IPS-18a (cell line): ENCODE results near the gene SLC25A10.

ENCODE experiments used
- H3K27ac ChIP-seq: one replicate; pipeline ENCODE4 v1.5.1; 2013; ENCODE audit warnings: low read length
- H3K27me3 ChIP-seq: one replicate; pipeline ENCODE4 v1.6.1; 2013; ENCODE audit warnings: mild to moderate bottlenecking, low read length; ENCODE audit not compliant: control insufficient read depth, insufficient read depth
- H3K36me3 ChIP-seq: one replicate; pipeline ENCODE4 v1.6.1; 2013; ENCODE audit warnings: low read depth, low read length; ENCODE audit not compliant: control insufficient read depth
- H3K4me1 ChIP-seq: one replicate; pipeline ENCODE4 v1.6.1; 2013; ENCODE audit warnings: low read depth, low read length; ENCODE audit not compliant: control insufficient read depth
- H3K4me3 ChIP-seq: one replicate; pipeline ENCODE4 v1.5.1; 2013; ENCODE audit warnings: low read length
- H3K9ac ChIP-seq: one replicate; pipeline ENCODE4 v1.6.1; 2013; ENCODE audit warnings: mild to moderate bottlenecking, low read length, moderate library complexity
- H3K9me3 ChIP-seq: one replicate; pipeline ENCODE4 v1.6.1; 2013; ENCODE audit warnings: low read depth, low read length; ENCODE audit not compliant: control insufficient read depth

Gene SLC25A10

DNA sequence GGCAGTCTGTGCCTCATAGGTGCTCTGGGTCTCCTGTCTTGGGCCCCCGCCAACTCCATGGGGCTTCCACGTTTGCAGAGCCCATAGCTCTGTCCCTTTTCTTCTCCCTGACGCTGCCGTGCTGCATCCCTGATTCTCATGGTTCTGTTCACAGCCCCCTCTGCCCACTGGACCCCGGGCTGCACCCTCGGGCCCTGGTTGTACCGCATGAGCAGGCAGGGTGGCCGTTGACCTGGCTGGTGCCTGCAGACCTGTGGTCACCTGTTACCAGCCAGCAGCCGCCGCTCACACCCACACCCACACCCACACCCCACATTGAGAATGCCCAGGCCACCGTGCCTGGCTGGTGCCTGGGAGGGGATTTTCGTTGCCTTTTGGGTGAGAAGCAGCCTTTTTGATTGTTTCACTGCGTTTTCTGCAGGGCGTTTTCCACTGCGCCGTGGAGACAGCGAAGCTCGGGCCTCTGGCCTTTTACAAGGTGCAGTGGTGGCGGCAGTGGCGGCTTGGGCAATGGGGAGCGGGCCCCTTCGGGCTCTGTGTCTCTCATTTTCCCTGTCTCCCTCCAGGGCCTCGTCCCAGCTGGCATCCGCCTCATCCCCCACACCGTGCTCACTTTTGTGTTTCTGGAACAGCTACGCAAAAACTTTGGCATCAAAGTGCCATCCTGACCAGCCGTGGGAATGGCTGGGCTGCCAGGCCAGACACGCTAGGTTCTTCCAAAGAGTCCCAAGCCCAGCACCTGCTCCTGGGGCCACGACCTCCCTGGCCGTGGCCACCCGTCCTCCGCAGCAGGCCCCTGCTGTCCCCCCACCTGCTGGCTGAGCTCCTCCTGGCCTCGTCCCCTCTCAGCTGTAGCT lies 7.6 kb downstream of the SLC25A10 start:
- Histone ChIP-seq H3K4me3 (no peak overlapping the region), H3K9me3 (no peaks in the 10 kb centered on the region), H3K36me3 (peaks cover 5% of the 10 kb centered on the region), H3K9ac (no peak overlapping the region), H3K27me3 (no peaks in the 10 kb centered on the region), H3K4me1 (no peaks in the 10 kb centered on the region), H3K27ac (no peak overlapping the region)

DNA sequence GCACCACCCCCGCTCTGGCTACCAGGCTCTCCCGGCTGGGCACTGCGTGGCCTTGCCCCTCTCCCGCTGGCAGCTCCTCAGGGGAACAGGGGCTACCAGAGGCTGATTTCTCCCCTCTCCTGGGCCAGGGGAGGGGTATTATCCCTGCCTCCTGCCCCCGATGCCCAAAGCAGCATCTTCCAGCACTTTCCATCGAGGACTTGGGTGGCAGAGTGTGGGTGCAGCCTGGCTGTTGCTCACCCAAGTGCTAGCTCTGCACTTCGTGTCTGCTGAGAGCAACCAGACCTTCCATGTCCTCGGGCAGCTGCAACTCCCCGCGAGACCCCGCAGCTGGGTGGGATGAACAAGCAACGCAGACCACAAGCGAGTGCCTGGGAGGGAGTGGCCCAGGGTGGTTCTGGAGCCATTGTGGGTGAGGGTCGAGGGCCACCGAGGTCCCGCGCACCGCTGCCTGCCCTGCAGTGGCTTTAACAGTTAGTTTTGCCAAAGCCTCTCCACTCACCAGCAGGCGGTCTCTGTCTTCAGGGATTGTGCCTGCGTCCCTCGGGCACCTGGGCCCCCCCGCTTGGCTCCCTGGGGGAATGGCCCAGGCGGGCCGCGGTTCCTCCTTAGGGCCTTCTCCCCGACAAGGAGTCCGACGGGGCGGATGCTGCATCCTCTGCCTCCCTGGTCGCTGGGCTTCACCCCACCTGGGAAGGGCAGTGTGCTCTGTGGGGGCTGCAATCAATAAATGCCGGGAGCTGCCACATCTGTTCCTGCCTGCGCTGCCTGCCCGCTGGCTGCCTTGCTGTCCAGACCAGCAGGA lies 8.4 kb downstream of the SLC25A10 start:
- H3K27ac ChIP-seq: no peak overlapping the region
- no peaks in the 10 kb centered on the region for H3K9me3 ChIP-seq
- no peak overlapping the region for H3K4me3 ChIP-seq
- H3K9ac ChIP-seq: no peak overlapping the region
- H3K4me1 ChIP-seq: no peaks in the 10 kb centered on the region
- no peaks in the 10 kb centered on the region for H3K27me3 ChIP-seq
- H3K36me3 ChIP-seq: peaks cover 5% of the 10 kb centered on the region

DNA sequence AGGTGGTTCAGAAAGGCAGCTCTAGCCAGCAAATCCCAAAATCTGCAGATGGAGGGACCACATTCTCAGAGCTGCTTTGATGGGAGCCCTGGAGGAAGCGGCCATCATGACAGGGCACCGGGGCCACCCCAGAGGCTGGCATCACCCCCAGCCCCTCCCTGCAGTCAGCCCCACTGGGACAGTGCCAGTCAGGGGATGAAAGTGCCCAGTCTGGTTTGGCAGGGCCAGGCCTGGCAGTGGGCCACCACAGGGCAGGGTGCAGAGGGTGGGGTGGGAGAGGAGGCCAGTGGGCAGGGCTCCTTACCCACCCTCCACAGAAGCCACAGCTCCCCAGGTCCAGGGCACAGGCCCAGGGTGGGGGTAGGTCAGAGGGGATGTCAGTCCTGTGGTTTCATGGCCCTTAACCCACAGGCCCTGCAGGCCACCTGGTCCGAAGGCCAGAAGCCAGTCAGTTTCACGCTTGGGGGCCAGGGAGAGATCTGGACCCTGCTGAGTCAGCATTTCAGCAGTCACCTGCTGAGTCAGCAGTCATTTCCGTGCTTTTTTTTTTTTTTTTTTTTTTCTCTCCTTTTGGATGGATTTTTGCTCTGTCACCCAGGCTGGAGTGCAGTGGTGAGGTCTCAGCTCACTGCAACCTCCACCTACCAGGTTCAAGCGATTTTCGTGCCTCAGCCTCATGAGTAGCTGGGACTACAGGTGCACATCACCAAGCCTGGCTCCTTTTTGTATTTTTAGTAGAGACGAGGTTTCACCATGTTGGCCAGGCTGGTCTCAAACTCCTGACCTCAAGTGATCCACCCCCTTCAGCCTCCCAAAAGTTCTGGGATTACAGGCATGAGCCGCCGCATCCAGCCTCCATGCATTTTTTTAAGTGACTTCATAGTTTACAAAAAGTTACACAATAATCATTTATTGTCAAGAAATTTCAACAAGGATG lies 10.4 kb downstream of the SLC25A10 start:
- H3K27ac ChIP-seq: no peak overlapping the region
- H3K4me3 ChIP-seq: no peak overlapping the region
- no peak overlapping the region for H3K9ac ChIP-seq
- no peaks in the 10 kb centered on the region for H3K27me3 ChIP-seq
- no peaks in the 10 kb centered on the region for H3K9me3 ChIP-seq
- no peaks in the 10 kb centered on the region for H3K4me1 ChIP-seq
- H3K36me3 ChIP-seq: peaks cover 5% of the 10 kb centered on the region

DNA sequence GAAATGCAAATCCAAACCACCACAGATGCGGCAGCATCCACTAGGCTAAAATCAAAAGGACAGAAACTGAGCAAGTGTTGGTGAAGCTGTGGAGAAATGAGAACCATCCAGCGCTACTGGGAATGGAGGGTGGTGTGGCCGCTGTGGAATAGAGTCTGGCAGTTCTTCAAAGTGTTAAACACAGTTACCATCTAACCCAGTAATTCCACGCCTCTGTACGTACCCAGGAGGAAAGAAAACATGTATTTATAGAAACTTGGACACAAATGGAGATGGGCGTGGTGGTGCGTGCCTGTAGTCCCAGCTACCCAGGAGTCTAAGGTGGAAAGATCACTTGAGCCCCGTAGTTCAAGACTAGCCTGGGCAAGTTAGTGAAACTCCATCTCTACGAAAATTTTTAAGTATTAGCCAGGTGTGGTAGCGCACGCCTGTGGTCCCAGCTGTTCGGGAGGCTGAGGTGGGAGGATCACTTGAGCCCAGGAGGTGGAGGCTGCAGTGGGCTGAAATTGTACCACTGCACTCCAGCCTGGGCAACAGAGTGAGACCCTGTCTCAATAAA lies 11.6 kb downstream of the SLC25A10 start:
- H3K36me3 ChIP-seq: no peaks in the 10 kb centered on the region
- H3K27ac ChIP-seq: no peak overlapping the region
- no peaks in the 10 kb centered on the region for H3K4me1 ChIP-seq
- no peaks in the 10 kb centered on the region for H3K9me3 ChIP-seq
- H3K9ac ChIP-seq: no peak overlapping the region
- no peak overlapping the region for H3K4me3 ChIP-seq
- no peaks in the 10 kb centered on the region for H3K27me3 ChIP-seq

DNA sequence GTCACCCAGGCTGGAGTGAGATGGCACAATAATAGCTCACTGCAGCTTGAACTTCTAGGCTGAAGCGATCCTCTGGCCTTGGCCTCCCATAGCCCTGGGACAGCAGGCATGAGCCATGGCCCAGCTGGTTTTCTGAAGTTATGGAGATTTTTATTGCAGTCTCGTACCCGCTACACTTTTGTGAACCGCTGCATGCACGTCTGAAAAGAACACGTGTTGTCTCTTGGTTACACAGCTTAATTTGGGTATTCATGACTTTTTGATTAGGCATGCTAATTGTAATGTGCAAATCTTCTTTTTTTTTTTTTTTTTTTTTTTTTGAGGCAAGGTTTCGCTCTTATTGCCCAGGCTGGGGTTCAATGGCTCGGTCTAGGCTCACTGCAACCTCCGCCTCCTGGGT lies 13.4 kb downstream of the SLC25A10 start:
- H3K36me3 ChIP-seq: no peaks in the 10 kb centered on the region
- H3K9ac ChIP-seq: no peak overlapping the region
- H3K4me1 ChIP-seq: no peaks in the 10 kb centered on the region
- H3K27ac ChIP-seq: no peak overlapping the region
- no peaks in the 10 kb centered on the region for H3K27me3 ChIP-seq
- H3K4me3 ChIP-seq: no peak overlapping the region
- H3K9me3 ChIP-seq: no peaks in the 10 kb centered on the region

DNA sequence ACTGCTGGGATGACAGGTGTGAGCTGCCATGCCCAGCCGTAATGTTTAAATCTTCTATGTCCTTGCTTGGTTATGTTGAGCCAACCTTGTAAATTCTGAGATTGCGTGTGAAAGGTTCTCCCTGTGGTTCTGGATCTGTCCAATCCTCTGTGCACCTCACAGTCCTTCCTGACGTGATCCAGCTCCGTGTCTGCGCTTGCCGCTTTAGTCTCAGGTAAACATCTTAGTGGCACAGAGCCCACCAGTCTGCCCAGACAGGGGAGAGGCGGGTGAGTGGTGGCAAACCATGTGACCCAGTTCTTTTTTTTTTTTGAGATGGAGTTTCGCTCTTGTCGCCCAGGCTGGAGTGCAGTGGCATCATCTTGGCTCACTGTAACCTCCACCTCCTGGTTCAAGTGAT lies 13.9 kb downstream of the SLC25A10 start:
- H3K27me3 ChIP-seq: no peaks in the 10 kb centered on the region
- H3K9ac ChIP-seq: no peak overlapping the region
- H3K9me3 ChIP-seq: no peaks in the 10 kb centered on the region
- H3K27ac ChIP-seq: no peak overlapping the region
- no peaks in the 10 kb centered on the region for H3K36me3 ChIP-seq
- no peaks in the 10 kb centered on the region for H3K4me1 ChIP-seq
- no peak overlapping the region for H3K4me3 ChIP-seq

DNA sequence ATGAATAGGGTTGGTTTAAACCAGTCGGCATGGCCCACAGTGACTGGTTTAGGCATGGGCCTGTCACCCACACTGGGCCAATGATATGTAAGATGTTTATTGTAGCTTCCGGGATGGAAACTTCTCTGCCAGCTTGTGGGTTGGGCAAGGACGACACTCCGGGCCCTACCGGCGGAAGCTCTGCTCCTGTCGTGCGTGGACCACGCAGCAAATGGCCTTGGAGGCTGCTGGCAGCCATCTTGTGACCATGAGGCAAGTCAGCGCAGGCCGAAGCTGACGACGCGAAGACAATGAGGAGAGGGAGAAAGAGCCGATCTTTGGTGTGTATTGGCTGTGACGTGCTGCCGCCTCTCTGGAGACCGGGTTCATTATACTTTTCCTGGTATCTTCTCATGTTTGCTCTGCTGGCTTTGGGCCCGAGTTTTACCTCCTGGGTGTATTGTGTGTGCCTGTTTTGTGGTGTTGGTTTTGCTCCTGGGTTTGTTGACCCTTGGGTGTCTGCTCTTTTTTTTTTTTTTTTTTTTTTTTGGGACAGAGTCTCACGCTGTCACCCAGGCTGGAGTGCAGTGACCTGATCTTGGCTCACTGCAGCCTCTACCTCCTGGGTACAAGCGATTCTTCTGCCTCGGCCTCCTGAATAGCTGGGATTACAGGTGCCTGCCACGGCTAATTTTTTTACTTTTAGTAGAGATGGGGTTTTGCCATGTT lies 15.4 kb downstream of the SLC25A10 start:
- Histone ChIP-seq H3K9me3 (no peaks in the 10 kb centered on the region), H3K27ac (no peak overlapping the region), H3K4me1 (no peaks in the 10 kb centered on the region), H3K4me3 (no peak overlapping the region), H3K36me3 (no peaks in the 10 kb centered on the region), H3K9ac (no peak overlapping the region), H3K27me3 (no peaks in the 10 kb centered on the region)

DNA sequence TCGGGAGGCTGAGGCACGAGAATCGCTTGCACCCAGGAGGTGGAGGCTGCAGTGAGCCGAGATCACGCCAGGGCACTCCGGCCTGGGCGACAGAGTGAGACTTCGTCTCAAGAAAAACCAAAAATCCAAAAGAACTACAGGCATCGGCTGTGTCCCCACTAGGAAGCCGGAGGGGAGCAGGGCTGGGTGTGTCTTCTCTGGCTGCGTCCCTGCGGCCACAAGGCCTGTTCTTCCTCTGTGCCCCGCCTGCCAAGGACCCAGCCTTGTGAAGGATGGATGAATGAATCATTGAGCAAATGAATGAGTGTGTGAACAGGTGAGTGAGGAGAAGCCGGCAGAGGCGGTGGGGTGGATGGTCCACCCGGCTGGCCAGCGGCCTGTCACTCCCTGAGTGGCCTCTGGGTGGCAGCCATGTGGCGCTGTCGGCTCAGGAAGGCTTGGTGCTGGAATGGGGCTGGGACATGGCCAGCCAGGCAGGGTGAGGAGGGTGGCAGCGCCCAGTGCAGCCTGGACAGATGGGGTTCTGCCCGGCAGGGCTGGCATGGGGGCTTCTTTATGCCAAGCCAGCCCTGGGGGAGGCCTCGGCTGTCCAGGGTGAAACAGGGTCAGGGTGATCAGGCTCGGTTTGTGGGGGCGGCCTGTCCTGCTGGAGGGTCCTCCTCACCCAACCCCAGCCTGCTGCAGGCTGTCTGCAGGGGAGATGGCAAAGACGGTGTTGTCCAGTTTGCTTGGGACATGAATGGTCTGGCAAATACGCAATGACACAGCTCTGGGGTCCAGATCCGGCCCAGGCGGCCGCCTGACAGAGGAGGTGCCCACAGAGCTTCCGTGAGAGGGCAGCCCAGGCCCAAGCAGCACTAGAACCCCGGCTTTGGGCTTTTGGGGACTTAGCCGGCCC lies 21.7 kb downstream of the SLC25A10 start:
- Histone ChIP-seq H3K27me3 (no peaks in the 10 kb centered on the region), H3K4me1 (no peaks in the 10 kb centered on the region), H3K27ac (no peak overlapping the region), H3K4me3 (no peak overlapping the region), H3K9ac (no peak overlapping the region), H3K9me3 (no peaks in the 10 kb centered on the region), H3K36me3 (no peaks in the 10 kb centered on the region)

DNA sequence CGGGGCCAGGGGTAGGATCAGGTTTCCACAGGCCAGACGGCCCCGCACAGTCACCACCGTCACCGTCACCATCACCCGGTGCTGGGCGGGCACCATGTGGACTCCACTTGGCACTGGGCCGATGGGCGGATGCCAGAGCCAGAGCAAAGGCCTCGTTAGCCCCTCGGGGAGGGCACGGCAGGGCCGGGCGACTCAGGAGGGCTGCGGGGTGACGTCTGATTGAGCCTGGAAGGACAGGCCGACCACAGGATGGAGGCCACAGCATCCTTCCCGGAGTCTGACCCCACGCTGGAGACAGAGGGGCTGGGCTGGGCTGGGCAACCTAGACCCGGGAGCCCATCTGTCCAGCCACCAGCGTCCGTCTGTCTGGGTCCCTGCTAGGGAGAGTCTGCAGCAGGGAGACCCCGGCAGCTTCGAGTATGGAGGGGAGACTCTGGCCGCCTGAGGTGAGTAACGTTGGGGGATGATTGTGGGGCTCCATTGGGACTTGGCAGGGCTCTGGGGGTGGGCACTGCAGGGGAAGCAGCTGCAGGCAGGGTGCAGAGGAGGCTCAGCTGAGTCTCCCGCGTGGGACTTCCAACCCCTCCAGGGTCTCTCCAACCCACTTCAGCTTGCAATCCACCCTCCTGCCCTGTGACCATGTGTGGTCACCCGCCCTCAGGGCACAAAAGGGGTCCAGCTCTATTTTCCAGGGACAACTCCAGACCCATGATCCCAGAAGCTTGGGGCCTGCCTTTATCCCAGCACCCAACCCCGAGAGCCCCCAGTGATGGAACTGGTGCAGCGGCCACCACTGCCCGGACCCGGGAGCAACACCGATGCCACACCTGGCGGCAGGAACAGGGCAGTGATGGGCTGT lies 22.6 kb downstream of the SLC25A10 start:
- Histone ChIP-seq H3K27ac (no peak overlapping the region), H3K9me3 (no peaks in the 10 kb centered on the region)

More for the DNA sequence above, 22.6 kb downstream of the SLC25A10 start:
- Histone ChIP-seq H3K4me3 (no peak overlapping the region), H3K9ac (no peak overlapping the region), H3K4me1 (no peaks in the 10 kb centered on the region), H3K27me3 (no peaks in the 10 kb centered on the region), H3K36me3 (no peaks in the 10 kb centered on the region)
